GM19463 (cell line): ENCODE measurements around the gene ZBTB17.
"Not testable (repeated sequence)": the region's sequence is repeated elsewhere in the genome, so short reads cannot be mapped to it uniquely, and the experiment has no call there.

ENCODE experiments used
- ATAC-seq: cut with Tn5 transposase; IDR thresholded peaks from one replicate; pipeline ENCODE4 v1.9.1; 2021; ENCODE audit warnings: mild to moderate bottlenecking, moderate library complexity; ENCODE audit not compliant: unreplicated experiment

ZBTB17 gene

DNA sequence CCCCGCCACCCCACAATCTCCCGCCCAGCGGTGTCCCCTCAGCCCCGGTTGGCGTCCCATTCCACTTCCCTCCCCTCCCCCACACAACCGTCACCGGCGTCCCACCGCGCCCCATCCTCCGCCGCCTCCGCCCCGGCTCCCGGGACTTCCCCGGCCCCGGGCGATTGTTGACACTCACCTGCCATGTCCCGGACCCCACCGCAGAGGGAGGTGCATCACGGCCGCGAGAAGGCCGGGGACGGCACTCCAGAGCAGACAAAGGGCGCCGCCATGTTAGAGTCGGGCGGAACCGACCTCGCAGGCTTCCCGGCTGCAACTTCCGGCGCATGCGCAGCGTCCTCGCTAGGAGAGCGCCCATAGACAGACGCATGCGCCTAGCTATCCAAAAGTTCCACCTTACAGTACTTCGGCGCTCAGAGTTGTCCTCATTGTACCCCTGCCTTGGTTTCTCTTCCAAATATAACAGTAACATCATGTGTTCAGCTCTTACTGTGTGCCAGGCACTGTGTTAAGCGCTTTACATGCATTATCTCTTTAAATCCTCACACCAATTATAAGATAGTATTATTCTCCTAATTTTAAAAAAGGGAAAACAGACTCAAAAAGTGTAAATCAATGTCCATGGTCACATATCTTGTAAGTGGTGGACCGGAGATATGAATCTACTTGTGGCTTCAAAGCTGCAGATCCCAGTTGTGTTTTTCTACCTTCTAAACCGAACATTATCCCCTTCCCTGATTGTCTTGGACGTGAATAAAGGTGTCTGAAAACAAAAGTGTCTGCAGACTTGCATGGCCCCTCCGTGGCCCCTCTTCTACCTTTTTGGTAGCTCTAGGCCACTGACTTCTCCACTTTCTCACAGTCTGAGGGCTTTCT, at the start of gene ZBTB17:
Gene ZBTB17 (minus strand): TSS at position 297 of the 876 bp plus-strand sequence. CDS start 27,606 bp downstream, outside the sequence.
- peak; percentile 81 for ATAC-seq

DNA sequence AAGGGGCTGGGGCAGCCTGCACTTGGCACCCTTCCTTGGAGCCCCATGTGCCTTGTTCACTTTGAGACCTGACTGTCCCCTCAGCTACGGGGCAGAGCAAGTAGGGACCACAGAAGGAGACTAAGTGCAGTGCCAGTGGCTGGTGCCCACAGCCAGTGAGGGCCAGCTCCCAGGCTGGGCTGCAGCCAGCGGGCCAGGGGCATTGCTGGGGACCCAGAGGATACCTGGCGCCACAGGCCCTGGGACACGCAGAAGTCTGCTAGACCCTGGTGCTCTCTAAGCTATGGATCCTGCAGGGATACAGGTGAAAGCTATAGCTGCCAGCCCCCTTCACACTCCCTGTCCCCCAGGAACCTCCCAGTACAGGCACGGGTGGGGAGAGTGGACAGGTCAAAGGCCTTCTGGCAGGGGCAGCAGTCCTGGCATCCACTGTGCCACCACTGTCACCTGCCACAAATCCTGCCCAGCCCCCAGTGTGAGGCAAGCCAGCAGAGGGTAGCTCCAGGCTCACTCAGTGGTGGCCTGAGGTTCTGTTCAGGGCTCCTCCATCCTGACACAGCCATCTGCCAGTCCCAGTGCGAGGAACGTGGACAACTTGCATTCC, 47.3 kb upstream of the ZBTB17 start:
- ATAC-seq = no peak

- ATAC-seq = no peak
These were observed 46.5 kb upstream of the ZBTB17 start for GRCh38 chr1:16022393-16022792.

GRCh38 chr1:16021681-16022080, 45.8 kb upstream of the ZBTB17 start, which contains the start of gene CLCNKA:
TSS of gene CLCNKA (plus strand) at chr1:16022036. CDS start at chr1:16022620, 584 bp downstream.
- no peak for ATAC-seq

- ATAC-seq = not testable (repeated sequence)
These were observed 45.0 kb upstream of the ZBTB17 start for GRCh38 chr1:16020878-16021277.

DNA sequence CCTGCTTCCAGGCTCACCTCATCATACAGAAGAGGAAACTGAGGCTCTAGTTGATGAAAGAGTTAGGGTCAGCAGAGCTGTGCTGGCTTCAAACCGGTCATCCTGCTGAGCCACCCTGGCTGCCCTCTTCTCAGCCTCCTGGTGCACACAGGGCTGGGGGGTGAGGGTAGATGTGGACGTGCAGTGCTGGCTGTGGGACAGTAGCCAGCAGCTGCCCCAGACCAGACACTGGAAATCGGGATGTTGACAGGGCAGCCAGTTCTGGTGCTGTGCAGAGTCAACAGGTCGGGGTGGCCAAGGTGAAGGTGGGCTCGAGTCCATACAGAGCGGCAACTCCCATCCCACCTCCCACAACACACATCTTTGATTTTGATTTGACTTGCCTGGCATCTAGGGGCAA, 44.4 kb upstream of the ZBTB17 start:
- no peak for ATAC-seq

GRCh38 chr1:16019644-16020277, 43.9 kb upstream of the ZBTB17 start:
- ATAC-seq = no peak

- ATAC-seq = no peak
These were observed 43.1 kb upstream of the ZBTB17 start for GRCh38 chr1:16018749-16019643.

DNA sequence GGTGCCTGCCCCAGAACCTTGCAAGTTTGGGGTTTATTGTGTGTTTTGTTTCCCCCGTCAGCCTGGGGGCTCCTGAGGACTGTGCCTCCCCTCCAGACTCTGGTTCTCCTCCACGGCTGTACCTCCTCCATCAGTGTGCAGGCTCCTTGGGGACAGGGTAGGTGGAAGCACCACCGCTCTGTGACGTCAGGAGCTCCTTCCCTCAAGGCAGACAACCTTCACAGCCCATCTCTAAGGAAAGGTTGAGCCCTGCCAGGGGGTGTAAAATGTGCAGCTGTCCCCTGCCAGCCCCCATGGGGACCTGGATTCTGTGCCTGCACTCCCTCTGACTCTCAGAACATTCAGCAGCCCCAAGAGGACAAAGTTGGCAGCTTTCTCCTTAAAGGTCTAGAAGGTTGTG, 42.4 kb upstream of the ZBTB17 start:
- ATAC-seq = no peak

DNA sequence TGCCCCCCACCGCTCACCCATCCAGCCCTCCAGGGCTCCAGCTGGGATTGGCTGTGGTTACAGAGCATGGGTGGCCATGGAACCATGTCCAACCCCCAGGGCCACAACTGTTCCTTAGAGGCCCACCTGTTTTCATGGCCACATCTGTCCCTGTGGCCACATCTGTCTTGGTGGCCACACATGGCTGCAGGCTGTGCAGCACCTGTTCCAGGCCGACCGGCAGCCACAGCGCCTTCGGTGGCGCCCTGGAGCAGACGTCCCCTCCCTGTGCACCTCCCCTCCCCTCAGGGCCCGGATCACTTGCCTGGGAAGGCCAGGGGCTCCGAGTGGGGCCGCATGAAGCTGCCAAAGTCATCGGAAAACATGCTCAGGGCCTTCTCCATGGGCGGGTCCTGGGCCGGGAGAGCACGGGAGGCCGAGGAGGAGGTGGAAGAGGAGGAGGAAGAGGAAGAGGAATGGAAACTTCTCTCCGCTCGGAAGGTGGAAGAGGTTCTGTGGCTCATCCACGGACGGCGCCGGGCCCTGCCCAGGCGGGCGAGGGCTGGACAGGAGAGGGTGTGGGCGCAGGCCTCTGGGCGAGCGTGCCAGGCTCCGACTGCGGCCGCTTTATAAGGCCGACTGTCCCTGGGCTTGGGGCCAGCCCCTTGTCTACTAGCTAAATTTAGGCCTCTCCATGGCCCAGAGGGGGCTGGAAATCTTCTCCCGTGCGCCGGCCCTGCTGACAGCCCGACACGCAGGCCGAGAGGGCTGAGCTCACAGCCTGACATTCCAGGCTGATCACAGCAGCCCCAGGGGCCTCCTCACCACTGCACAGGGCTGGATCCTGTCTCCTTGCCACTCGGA, 41.8 kb upstream of the ZBTB17 start, which contains the start of gene HSPB7:
Gene HSPB7 (minus strand): TSS at position 583 of the 843 bp plus-strand sequence. CDS start 80 bp downstream, at position 503.
- ATAC-seq = no peak

GRCh38 chr1:16017076-16017460, 41.2 kb upstream of the ZBTB17 start:
- ATAC-seq = no peak

GRCh38 chr1:16015960-16016901, 40.3 kb upstream of the ZBTB17 start:
- no peak for ATAC-seq

DNA sequence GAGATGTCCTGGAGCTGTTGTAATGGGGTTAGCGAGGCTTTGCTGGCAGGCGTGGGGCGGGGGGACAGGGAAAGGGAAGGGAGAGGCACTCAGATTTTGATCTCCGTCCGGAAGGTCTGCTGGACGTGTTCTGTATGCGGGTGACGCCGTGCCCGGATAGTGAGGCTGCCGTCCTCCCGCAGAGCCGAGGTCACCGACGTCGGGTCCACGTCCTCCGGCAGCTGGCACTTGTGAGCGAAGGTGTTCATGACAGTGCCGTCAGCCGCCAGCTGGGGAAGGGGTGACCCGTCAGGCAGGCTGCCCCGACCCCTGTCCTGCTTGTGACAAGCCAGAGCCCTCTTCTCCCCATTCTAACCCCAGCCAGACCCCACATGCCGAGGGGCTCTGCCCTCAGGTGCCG, 39.6 kb upstream of the ZBTB17 start:
- no peak for ATAC-seq

- no peak for ATAC-seq
These were observed 38.9 kb upstream of the ZBTB17 start for GRCh38 chr1:16014509-16015482.

DNA sequence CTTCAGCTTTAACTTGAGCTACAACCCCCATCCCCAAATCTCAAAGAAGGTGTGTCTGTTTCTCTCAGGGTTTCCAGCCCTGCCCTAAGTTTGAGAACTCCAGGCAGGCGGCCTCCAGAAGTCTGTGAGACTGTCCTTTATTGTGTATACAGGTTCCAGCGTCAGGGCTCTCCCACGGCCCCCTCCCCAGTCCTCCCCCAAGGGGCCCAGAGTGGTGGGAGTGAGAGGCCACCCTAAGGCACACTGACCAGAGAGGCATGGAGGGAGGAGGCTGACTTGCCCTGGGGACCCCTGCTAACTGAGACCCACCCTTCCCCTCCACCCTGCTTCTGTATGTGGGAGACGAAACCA, 38.0 kb upstream of the ZBTB17 start:
- ATAC-seq = no peak

- ATAC-seq = peak; percentile 48
These were observed 37.5 kb upstream of the ZBTB17 start for GRCh38 chr1:16013220-16013907.
